H9 (cell line): ENCODE results near the gene SUFU. TPM values are rescaled to one million over a fixed set of nuclear protein-coding genes. Genes with fewer than 3 reads are reported as not detected.

Experiments
- DNase-seq: peaks from one replicate; pipeline ENCODE4 v3.0.0-alpha.2; 2017
- H2AFZ ChIP-seq: one replicate; pipeline ENCODE4 v1.6.1; 2013; ENCODE audit warnings: mild to moderate bottlenecking, low read length, control low read depth, moderate library complexity
- H2AK5ac ChIP-seq: 2 replicates; pipeline ENCODE4 v1.6.1; 2013; ENCODE audit warnings: low read length, control low read depth, mixed read lengths; ENCODE audit not compliant: insufficient read length
- H2BK120ac ChIP-seq: one replicate; pipeline ENCODE4 v1.6.1; 2013; ENCODE audit warnings: low read depth, mild to moderate bottlenecking, low read length, control low read depth, inconsistent platforms; ENCODE audit not compliant: poor library complexity, severe bottlenecking
- H2BK12ac ChIP-seq: 2 replicates; pipeline ENCODE4 v1.6.1; 2013; ENCODE audit warnings: low read length, control low read depth, mixed read lengths, low read depth; ENCODE audit not compliant: insufficient read length
- H2BK15ac ChIP-seq: 2 replicates; pipeline ENCODE4 v1.6.1; 2013; ENCODE audit warnings: low read depth, low read length, control low read depth
- H2BK20ac ChIP-seq: one replicate; pipeline ENCODE4 v1.6.1; 2013; ENCODE audit warnings: low read depth, mild to moderate bottlenecking, low read length, control low read depth, inconsistent platforms; ENCODE audit not compliant: poor library complexity, severe bottlenecking
- H2BK5ac ChIP-seq: 2 replicates; pipeline ENCODE4 v1.6.1; 2013; ENCODE audit warnings: low read length, control low read depth, mixed read lengths; ENCODE audit not compliant: insufficient read length
- H3K14ac ChIP-seq: 2 replicates; pipeline ENCODE4 v1.6.1; 2013; ENCODE audit warnings: low read length, control low read depth; ENCODE audit not compliant: insufficient read depth
- H3K18ac ChIP-seq: 2 replicates; pipeline ENCODE4 v1.6.1; 2013; ENCODE audit warnings: low read depth, mild to moderate bottlenecking, mixed read lengths, low read length, control low read depth; ENCODE audit not compliant: insufficient read length
- H3K23ac ChIP-seq: 2 replicates; pipeline ENCODE4 v1.6.1; 2013; ENCODE audit warnings: low read length, control low read depth, mixed read lengths, low read depth; ENCODE audit not compliant: insufficient read length
- H3K23me2 ChIP-seq: 2 replicates; pipeline ENCODE4 v1.6.1; 2013; ENCODE audit warnings: low read depth, mild to moderate bottlenecking, mixed read lengths, low read length, control low read depth; ENCODE audit not compliant: insufficient read length, poor library complexity, severe bottlenecking
- H3K27ac ChIP-seq: 2 replicates; pipeline ENCODE4 v1.5.1; 2013; ENCODE audit warnings: low read length, control low read depth, mixed read lengths, low read depth; ENCODE audit not compliant: insufficient read length
- H3K27me3 ChIP-seq: 2 replicates; pipeline ENCODE4 v1.6.1; 2013; ENCODE audit warnings: low read length, control low read depth, inconsistent platforms; ENCODE audit not compliant: insufficient read depth
- H3K4ac ChIP-seq: 2 replicates; pipeline ENCODE4 v1.6.1; 2013; ENCODE audit warnings: low read depth, mild to moderate bottlenecking, control low read depth, inconsistent platforms, low read length, moderate library complexity
- H3K4me1 ChIP-seq: 2 replicates; pipeline ENCODE4 v1.6.1; 2013; ENCODE audit warnings: low read length, control low read depth, inconsistent platforms; ENCODE audit not compliant: insufficient read depth
- H3K4me2 ChIP-seq: 2 replicates; pipeline ENCODE4 v1.6.1; 2013; ENCODE audit warnings: low read length, control low read depth, mixed read lengths; ENCODE audit not compliant: insufficient read length, insufficient read depth
- H3K56ac ChIP-seq: 2 replicates; pipeline ENCODE4 v1.6.1; 2013; ENCODE audit warnings: low read depth, mild to moderate bottlenecking, mixed read lengths, low read length, control low read depth; ENCODE audit not compliant: insufficient read length
- H3K79me1 ChIP-seq: 2 replicates; pipeline ENCODE4 v1.6.1; 2013; ENCODE audit warnings: low read depth, mild to moderate bottlenecking, moderate library complexity, low read length, control low read depth, inconsistent platforms; ENCODE audit not compliant: insufficient read depth, poor library complexity, severe bottlenecking
- H3K79me2 ChIP-seq: 2 replicates; pipeline ENCODE4 v1.6.1; 2013; ENCODE audit warnings: low read length, control low read depth, inconsistent platforms; ENCODE audit not compliant: insufficient read depth
- H3K9ac ChIP-seq: 2 replicates; pipeline ENCODE4 v1.6.1; 2013; ENCODE audit warnings: low read length, control low read depth, mixed read lengths; ENCODE audit not compliant: insufficient read length; ENCODE audit errors: extremely low read depth
- H3K9me3 ChIP-seq: one replicate; pipeline ENCODE4 v1.6.1; 2013; ENCODE audit warnings: low read depth, low read length, inconsistent platforms; ENCODE audit not compliant: control insufficient read depth
- H3T11ph ChIP-seq: one replicate; pipeline ENCODE4 v1.6.1; 2013; ENCODE audit warnings: mild to moderate bottlenecking, low read length, control low read depth, inconsistent platforms
- H4K20me1 ChIP-seq: one replicate; pipeline ENCODE4 v1.6.1; 2013; ENCODE audit not compliant: control insufficient read depth, insufficient read length, insufficient read depth
- H4K5ac ChIP-seq: 2 replicates; pipeline ENCODE4 v1.6.1; 2013; ENCODE audit warnings: low read depth, mild to moderate bottlenecking, mixed read lengths, low read length, control low read depth; ENCODE audit not compliant: insufficient read length
- H4K8ac ChIP-seq: replicated peaks from 2 replicates; pipeline ENCODE4 v1.6.1; 2013; ENCODE audit warnings: low read length, control low read depth, mixed read lengths, low read depth; ENCODE audit not compliant: insufficient read length
- H4K91ac ChIP-seq: 2 replicates; pipeline ENCODE4 v1.6.1; 2013; ENCODE audit warnings: low read depth, mild to moderate bottlenecking, moderate library complexity, mixed read lengths, low read length, control low read depth; ENCODE audit not compliant: insufficient read length
- H3K27ac Mint-ChIP-seq, 3 experiments: 2 replicates in 2 of 3; 3 replicates in 1 of 3; pipeline ENCODE4 v1.8.0; 2020 to 2021; ENCODE audit warnings: mixed read lengths in 3 of 3, mild to moderate bottlenecking in 1 of 3, moderate library complexity in 1 of 3
- H3K27me3 Mint-ChIP-seq: 2 replicates; pipeline ENCODE4 v1.8.0; 2021; ENCODE audit warnings: low read depth, mild to moderate bottlenecking, moderate library complexity, mixed read lengths
- H3K36me3 Mint-ChIP-seq, 3 experiments: 2 replicates in 2 of 3; 3 replicates in 1 of 3; pipeline ENCODE4 v1.8.0; 2020 to 2021; ENCODE audit warnings: low read depth in 3 of 3, mixed read lengths in 3 of 3; ENCODE audit not compliant: insufficient read depth in 1 of 3
- H3K4me1 Mint-ChIP-seq, 2 experiments: 2 replicates each; pipeline ENCODE4 v1.8.0; 2020; ENCODE audit warnings: mixed read lengths in 2 of 2
- H3K4me3 Mint-ChIP-seq, 2 experiments: 2 replicates in 1 of 2; 3 replicates in 1 of 2; pipeline ENCODE4 v1.8.0; 2020 to 2021; ENCODE audit warnings: mild to moderate bottlenecking in 2 of 2, mixed read lengths in 2 of 2, moderate library complexity in 1 of 2
- H3K9me3 Mint-ChIP-seq, 2 experiments: 2 replicates in 1 of 2; 3 replicates in 1 of 2; pipeline ENCODE4 v1.8.0; 2020; ENCODE audit warnings: mild to moderate bottlenecking in 2 of 2, mixed read lengths in 2 of 2, moderate library complexity in 1 of 2
- CTCF ChIP-seq: fragments of 200-600 bp; sonication (generic); conservative IDR thresholded peaks from 3 replicates; pipeline ENCODE4 v1.8.0; 2021; ENCODE audit warnings: antibody characterized with exemption, mild to moderate bottlenecking
- WGBS: extraction: QIAGEN DNeasy Blood & Tissue Kit; methylation state at CpG from one replicate; pipeline ENCODE4 v1.1.7; 2013; ENCODE audit warnings: missing lambda C conversion rate, low lambda C conversion rate, mixed read lengths; ENCODE audit not compliant: insufficient read length; ENCODE audit errors: extremely low coverage; 5-methylcytosine and 5-hydroxymethylcytosine counted together
- total RNA-seq: library from RNA; stranded (reverse); gene quantifications from 2 replicates; pipeline ENCODE4 v1.2.1, GENCODE V29; 2021

The SUFU gene
- total RNA-seq, 1 experiment from 2014 or later: 9.5 TPM

GRCh38 chr10:102564209-102564834 is 60.5 kb downstream of the SUFU start:
- peaks cover 5 to 9% of the 10 kb centered on the region in 2 experiments for H3K4me1 Mint-ChIP-seq
- Histone ChIP-seq H3K23ac (no peak overlapping the region), H3K9ac (no peak overlapping the region), H4K91ac (no peak overlapping the region), H2AK5ac (no peak overlapping the region), H3K18ac (no peak overlapping the region), H4K8ac (no peak overlapping the region), H3T11ph (no peak overlapping the region), H3K4me2 (no peak overlapping the region), H3K56ac (no peak overlapping the region), H3K23me2 (no peaks in the 10 kb centered on the region), H3K14ac (no peak overlapping the region), H2AFZ (no peak overlapping the region), H3K79me1 (no peaks in the 10 kb centered on the region), H3K4me1 (no peaks in the 10 kb centered on the region), H3K4ac (no peak overlapping the region), H4K5ac (no peak overlapping the region), H2BK12ac (no peak overlapping the region), H4K20me1 (no peaks in the 10 kb centered on the region), H3K79me2 (no peaks in the 10 kb centered on the region), H3K9me3 (no peaks in the 10 kb centered on the region), H3K27ac (no peak overlapping the region), H2BK120ac (no peak overlapping the region), H2BK20ac (no peak overlapping the region), H2BK5ac (no peak overlapping the region), H3K27me3 (peaks cover 19% of the 10 kb centered on the region), H2BK15ac (no peak overlapping the region)
- no peak overlapping the region for H3K27ac Mint-ChIP-seq
- H3K27me3 Mint-ChIP-seq: peaks cover 97% of the 10 kb centered on the region
- H3K36me3 Mint-ChIP-seq: no peaks in the 10 kb centered on the region
- DNase-seq: no peak
- TF ChIP-seq CTCF: no peak
- no CpG with 5 or more reads among the region's 10 CpGs for WGBS
- H3K9me3 Mint-ChIP-seq: no peaks in the 10 kb centered on the region
- H3K4me3 Mint-ChIP-seq: no peak overlapping the region
